Esophagus muscularis mucosa (tissue), 4 donors: ENCODE data around the gene SETX. TPM values are rescaled to one million over a fixed set of nuclear protein-coding genes. Genes with fewer than 3 reads are reported as not detected.

Experiments
- DNase-seq: peaks from one replicate; pipeline ENCODE4 v3.0.0-alpha.2; 2017; ENCODE audit errors: extremely low spot score
- H3K27ac ChIP-seq, 4 donors: fragments of 200-600 bp; sonication (generic); replicated peaks in 1 of 4; 1 replicate in 3 of 4; 2 replicates in 1 of 4; pipeline ENCODE4 v1.5.1; 2016 to 2019; ENCODE audit warnings: mild to moderate bottlenecking in 1 of 4
- H3K27me3 ChIP-seq, 4 donors: fragments of 200-600 bp; sonication (generic); one replicate each; pipeline versions ENCODE4 v1.5.1 to v1.6.0; 2016 to 2019
- H3K36me3 ChIP-seq, 4 donors: fragments of 200-600 bp; sonication (generic); one replicate each; pipeline ENCODE4 v1.5.1; 2016 to 2019
- H3K4me1 ChIP-seq, 4 donors: fragments of 200-600 bp; sonication (generic); one replicate each; pipeline ENCODE4 v1.5.1; 2016 to 2019
- H3K4me3 ChIP-seq, 4 donors: fragments of 200-600 bp; sonication (generic); 1 replicate in 2 of 4; 2 replicates in 2 of 4; pipeline ENCODE4 v1.5.1; 2016 to 2019; ENCODE audit warnings: mild to moderate bottlenecking in 4 of 4, moderate library complexity in 1 of 4
- H3K9me3 ChIP-seq, 4 donors: fragments of 200-600 bp; sonication (generic); 1 replicate in 3 of 4; 2 replicates in 1 of 4; pipeline ENCODE4 v1.5.1; 2016 to 2019
- CTCF ChIP-seq, 3 experiments: fragments of 200-600 bp in 2 of 3; fragments of 450-650 bp in 1 of 3; sonication (generic) in 2 of 3; IDR thresholded peaks; one replicate each; pipeline ENCODE4 v1.5.1; 2017 to 2019; ENCODE audit warnings: antibody characterized with exemption in 3 of 3, mild to moderate bottlenecking in 2 of 3, moderate library complexity in 1 of 3
- EP300 ChIP-seq: sonication (generic); formaldehyde crosslinking; IDR thresholded peaks from one replicate; pipeline ENCODE4 v1.6.1; 2017; ENCODE audit warnings: antibody characterized with exemption
- POLR2A ChIP-seq: fragments of 450-650 bp; IDR thresholded peaks from one replicate; pipeline ENCODE4 v1.6.1; 2017; ENCODE audit warnings: antibody characterized with exemption, moderate library complexity, mild to moderate bottlenecking, low read depth
- POLR2AphosphoS5 ChIP-seq, 2 donors: sonication (generic); formaldehyde crosslinking; IDR thresholded peaks; one replicate each; pipeline ENCODE4 v1.6.1; 2017; ENCODE audit warnings: antibody characterized with exemption in 2 of 2
- WGBS: methylation state at CpG from one replicate; pipeline ENCODE4 v1.1.5; 2018; 5-methylcytosine and 5-hydroxymethylcytosine counted together
- intact Hi-C: fragments of 100-400 bp; cut with DNase I; formaldehyde crosslinking; loops from one replicate; pipeline ENCODE4 v1.15.1; 2023
- total RNA-seq, 4 donors: library from RNA; depleted of rRNA; stranded (reverse); fragments of >200 nt; gene quantifications; one replicate each; pipeline versions ENCODE4 v1.1.0 to v1.2.1, GENCODE V29; 2016

Gene SETX
- total RNA-seq, 4 donors from 2014 or later = 44.1 to 46.9 (median 45.9) TPM

DNA sequence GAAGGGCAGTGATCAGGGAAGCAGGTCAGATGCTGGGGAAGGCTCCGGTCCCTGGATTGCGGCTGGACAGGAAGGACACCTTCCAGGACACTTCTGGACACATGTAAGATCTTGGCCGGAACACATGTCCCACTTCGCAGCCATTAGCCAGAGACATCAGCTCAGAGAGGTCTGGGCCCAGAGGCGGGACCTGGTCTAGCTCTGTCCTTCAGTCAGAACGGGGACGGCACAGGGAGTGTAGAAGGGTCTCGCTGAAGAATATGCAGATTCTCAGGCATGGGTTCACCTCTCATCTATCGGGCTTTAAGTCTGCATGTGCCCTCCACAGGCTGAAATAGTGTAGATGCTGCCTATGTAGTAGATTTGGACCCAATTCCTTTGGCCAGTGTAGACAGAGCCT is 119.7 kb downstream of the SETX start:
- TF ChIP-seq CTCF (IDR thresholded peaks at IDR 0.05) (no peak), POLR2A (no peak), POLR2AphosphoS5 (IDR thresholded peaks at IDR 0.05) (no peak), EP300 (no peak)
- H3K27ac ChIP-seq = no peak overlapping the region
- peaks cover 0 to 46% (median 4%) of the 10 kb centered on the region in 4 donors for H3K27me3 ChIP-seq
- intact Hi-C loops = loop anchor here (5.0 to 10.0 kb wide), 2 partner anchors 150 to 473 kb away; no protein-coding TSS in a partner anchor
- peaks cover 2 to 10% (median 5%) of the 10 kb centered on the region in 4 donors for H3K4me1 ChIP-seq
- DNase-seq = no peak
- H3K4me3 ChIP-seq = no peak overlapping the region
- WGBS = 88% methylated on average over 8 of the region's 9 CpGs
- H3K36me3 ChIP-seq = no peaks in the 10 kb centered on the region
- no peaks in the 10 kb centered on the region for H3K9me3 ChIP-seq

GRCh38 chr9:132234535-132234934 is 120.3 kb downstream of the SETX start:
- 80% methylated on average over 6 of the region's 12 CpGs for WGBS
- TF ChIP-seq CTCF (IDR thresholded peaks at IDR 0.05) (no peak), EP300 (no peak), POLR2A (no peak), POLR2AphosphoS5 (IDR thresholded peaks at IDR 0.05) (no peak)
- H3K4me1 ChIP-seq = peaks cover 0 to 10% (median 5%) of the 10 kb centered on the region in 4 donors
- H3K9me3 ChIP-seq = no peaks in the 10 kb centered on the region
- H3K36me3 ChIP-seq = no peaks in the 10 kb centered on the region
- peaks cover 0 to 50% (median 4%) of the 10 kb centered on the region in 4 donors for H3K27me3 ChIP-seq
- intact Hi-C loops = loop anchor here (10.0 kb wide), 1 partner anchor 150 kb away; no protein-coding TSS in a partner anchor
- DNase-seq = no peak
- no peak overlapping the region for H3K4me3 ChIP-seq
- H3K27ac ChIP-seq = no peak overlapping the region

- no peak overlapping the region for H3K27ac ChIP-seq
- H3K4me1 ChIP-seq = peaks cover 0 to 10% (median 5%) of the 10 kb centered on the region in 4 donors
- intact Hi-C loops = loop anchor here (10.0 kb wide), 1 partner anchor 148 kb away; no protein-coding TSS in a partner anchor
- no peak overlapping the region for H3K4me3 ChIP-seq
- peaks cover 0 to 59% (median 4%) of the 10 kb centered on the region in 4 donors for H3K27me3 ChIP-seq
- H3K36me3 ChIP-seq = no peaks in the 10 kb centered on the region
- WGBS = 76% methylated on average over 3 of the region's 3 CpGs
- DNase-seq = no peak
- TF ChIP-seq POLR2A (no peak), CTCF (IDR thresholded peaks at IDR 0.05) (no peak), POLR2AphosphoS5 (IDR thresholded peaks at IDR 0.05) (no peak), EP300 (no peak)
- no peaks in the 10 kb centered on the region for H3K9me3 ChIP-seq
Measured at GRCh38 chr9:132233138-132233537, 121.6 kb downstream of the SETX start.

- H3K27ac ChIP-seq = no peak overlapping the region
- no peak overlapping the region for H3K4me3 ChIP-seq
- WGBS = 86% methylated on average over 3 of the region's 3 CpGs
- no peaks in the 10 kb centered on the region for H3K36me3 ChIP-seq
- TF ChIP-seq CTCF (IDR thresholded peaks at IDR 0.05) (no peak), POLR2AphosphoS5 (IDR thresholded peaks at IDR 0.05) (no peak), POLR2A (no peak), EP300 (no peak)
- peaks cover 0 to 60% (median 4%) of the 10 kb centered on the region in 4 donors for H3K27me3 ChIP-seq
- H3K9me3 ChIP-seq = no peaks in the 10 kb centered on the region
- intact Hi-C loops = loop anchor here (10.0 kb wide), 1 partner anchor 148 kb away; no protein-coding TSS in a partner anchor
- no peak for DNase-seq
- H3K4me1 ChIP-seq = peaks cover 0 to 10% (median 5%) of the 10 kb centered on the region in 4 donors
Measured at GRCh38 chr9:132232522-132232921, 122.3 kb downstream of the SETX start.
